SK-N-SH treated with all-trans-retinoic acid at 6 μM for 48 hours (cell line): ENCODE measurements around the gene SLX1A.
"Not testable (repeated sequence)": the region's sequence is repeated elsewhere in the genome, so short reads cannot be mapped to it uniquely, and the experiment has no call there.

Source experiments
- TOX ChIP-seq: fragments of 250-450 bp; sonication (Bioruptor Pico); IDR thresholded peaks from 2 replicates; pipeline ENCODE4 v1.8.0; 2021; ENCODE audit warnings: mild to moderate bottlenecking, moderate library complexity, borderline replicate concordance
- ZC3H10 ChIP-seq: fragments of 250-450 bp; sonication (Bioruptor Pico); IDR thresholded peaks from 2 replicates; pipeline ENCODE4 v1.5.1; 2021; ENCODE audit warnings: mild to moderate bottlenecking, moderate library complexity
- TF ChIP-seq, protein P1 (sequence below): fragments of 250-450 bp; sonication (Bioruptor Pico); IDR thresholded peaks from 2 replicates; pipeline ENCODE4 v1.8.0; 2021; ENCODE audit warnings: low read depth, mild to moderate bottlenecking, moderate library complexity, borderline replicate concordance

DNA sequence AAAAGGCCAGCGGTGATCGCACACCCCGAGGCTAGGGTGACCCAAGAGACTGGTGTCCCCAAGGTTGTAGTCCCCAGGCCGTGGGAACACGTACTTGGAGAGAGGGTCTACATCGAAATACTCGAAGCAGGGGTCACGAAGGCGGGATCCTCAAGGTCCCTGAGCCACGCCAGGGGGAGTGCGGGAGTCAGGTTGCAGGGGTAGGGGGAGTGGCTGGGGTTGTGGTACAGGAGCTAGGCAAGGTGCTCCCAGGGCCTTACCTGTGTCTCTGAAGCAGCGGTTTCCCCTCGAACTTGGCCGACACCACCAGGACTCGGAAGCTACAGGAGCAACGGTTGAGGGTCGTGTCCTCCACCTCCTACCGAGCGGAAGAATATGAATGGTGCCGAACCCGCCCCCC lies 577 bp upstream of the SLX1A start:
- not testable (repeated sequence) for TF ChIP-seq ZC3H10, TOX (CRISPR knock-in tag)
- TF ChIP-seq, protein P1, sequence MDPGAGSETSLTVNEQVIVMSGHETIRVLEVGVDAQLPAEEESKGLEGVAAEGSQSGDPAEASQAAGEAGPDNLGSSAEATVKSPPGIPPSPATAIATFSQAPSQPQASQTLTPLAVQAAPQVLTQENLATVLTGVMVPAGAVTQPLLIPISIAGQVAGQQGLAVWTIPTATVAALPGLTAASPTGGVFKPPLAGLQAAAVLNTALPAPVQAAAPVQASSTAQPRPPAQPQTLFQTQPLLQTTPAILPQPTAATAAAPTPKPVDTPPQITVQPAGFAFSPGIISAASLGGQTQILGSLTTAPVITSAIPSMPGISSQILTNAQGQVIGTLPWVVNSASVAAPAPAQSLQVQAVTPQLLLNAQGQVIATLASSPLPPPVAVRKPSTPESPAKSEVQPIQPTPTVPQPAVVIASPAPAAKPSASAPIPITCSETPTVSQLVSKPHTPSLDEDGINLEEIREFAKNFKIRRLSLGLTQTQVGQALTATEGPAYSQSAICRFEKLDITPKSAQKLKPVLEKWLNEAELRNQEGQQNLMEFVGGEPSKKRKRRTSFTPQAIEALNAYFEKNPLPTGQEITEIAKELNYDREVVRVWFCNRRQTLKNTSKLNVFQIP, result not testable (repeated sequence)
